Measurements from ENCODE around the gene TENT4B. TPM values are rescaled to one million over a fixed set of nuclear protein-coding genes. Genes with fewer than 3 reads are reported as not detected.

The TENT4B gene
- total RNA-seq, 3 donors from 2014 or later = 10.6 to 20.0 (median 11.5) TPM

DNA sequence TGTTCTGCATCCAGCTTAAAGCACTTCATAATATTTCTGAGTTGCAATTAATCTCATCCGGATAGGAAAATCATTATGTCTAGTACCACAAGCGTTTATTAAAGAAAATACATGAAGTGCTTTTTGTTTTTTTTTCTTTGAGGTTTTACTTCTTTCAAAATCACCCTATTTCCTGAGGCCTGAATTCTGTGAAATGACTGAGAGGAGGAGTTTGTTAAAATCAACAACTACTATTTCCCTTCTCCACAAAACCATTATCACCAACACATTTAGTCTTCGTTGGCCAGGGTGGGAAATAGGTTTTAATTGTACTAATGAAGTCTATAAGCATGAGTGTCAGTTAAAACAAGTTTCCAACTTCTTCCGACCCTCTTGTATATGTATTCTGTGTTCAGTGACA, 62.6 kb downstream of the TENT4B start:
- Histone ChIP-seq H3K36me3 (ENCODE audit: low read depth) (no peaks in the 10 kb centered on the region), H3K4me3 (no peak overlapping the region), H3K9me3 (no peaks in the 10 kb centered on the region), H3K4me1 (ENCODE audit: low read depth) (peaks cover 1% of the 10 kb centered on the region)
- ATAC-seq (no peak), DNase-seq (no peak)
- TF ChIP-seq, protein P1, sequence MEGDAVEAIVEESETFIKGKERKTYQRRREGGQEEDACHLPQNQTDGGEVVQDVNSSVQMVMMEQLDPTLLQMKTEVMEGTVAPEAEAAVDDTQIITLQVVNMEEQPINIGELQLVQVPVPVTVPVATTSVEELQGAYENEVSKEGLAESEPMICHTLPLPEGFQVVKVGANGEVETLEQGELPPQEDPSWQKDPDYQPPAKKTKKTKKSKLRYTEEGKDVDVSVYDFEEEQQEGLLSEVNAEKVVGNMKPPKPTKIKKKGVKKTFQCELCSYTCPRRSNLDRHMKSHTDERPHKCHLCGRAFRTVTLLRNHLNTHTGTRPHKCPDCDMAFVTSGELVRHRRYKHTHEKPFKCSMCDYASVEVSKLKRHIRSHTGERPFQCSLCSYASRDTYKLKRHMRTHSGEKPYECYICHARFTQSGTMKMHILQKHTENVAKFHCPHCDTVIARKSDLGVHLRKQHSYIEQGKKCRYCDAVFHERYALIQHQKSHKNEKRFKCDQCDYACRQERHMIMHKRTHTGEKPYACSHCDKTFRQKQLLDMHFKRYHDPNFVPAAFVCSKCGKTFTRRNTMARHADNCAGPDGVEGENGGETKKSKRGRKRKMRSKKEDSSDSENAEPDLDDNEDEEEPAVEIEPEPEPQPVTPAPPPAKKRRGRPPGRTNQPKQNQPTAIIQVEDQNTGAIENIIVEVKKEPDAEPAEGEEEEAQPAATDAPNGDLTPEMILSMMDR (IDR thresholded peaks at IDR 0.05) = no peak
- intact Hi-C loops (cut with DNase I, micrococcal nuclease) = no loop called here

DNA sequence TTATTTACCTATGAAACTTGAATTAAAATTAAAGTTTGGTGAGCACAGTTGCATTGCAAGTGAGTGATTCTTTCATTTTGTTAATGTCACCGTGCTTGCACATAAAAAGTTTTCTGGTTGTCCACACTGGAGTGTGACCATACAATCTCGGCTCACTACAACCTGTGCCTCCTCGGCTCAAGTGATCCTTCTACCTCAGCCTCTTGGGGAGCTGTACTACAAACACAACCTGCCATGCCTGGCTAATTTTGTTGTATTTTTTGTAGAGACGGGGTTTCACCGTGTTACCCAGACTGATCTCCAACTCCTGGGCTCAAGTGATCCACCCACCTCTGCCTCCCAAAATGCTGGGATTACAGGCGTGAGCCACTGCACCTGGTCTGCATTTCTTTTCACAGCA, 63.1 kb downstream of the TENT4B start:
- TF ChIP-seq, protein P1 (IDR thresholded peaks at IDR 0.05) = no peak
- DNase-seq (no peak), ATAC-seq (no peak)
- Histone ChIP-seq H3K36me3 (ENCODE audit: low read depth) (no peaks in the 10 kb centered on the region), H3K9me3 (no peaks in the 10 kb centered on the region), H3K4me3 (no peak overlapping the region), H3K4me1 (ENCODE audit: low read depth) (no peaks in the 10 kb centered on the region)
- intact Hi-C loops (cut with DNase I, micrococcal nuclease) = no loop called here

DNA sequence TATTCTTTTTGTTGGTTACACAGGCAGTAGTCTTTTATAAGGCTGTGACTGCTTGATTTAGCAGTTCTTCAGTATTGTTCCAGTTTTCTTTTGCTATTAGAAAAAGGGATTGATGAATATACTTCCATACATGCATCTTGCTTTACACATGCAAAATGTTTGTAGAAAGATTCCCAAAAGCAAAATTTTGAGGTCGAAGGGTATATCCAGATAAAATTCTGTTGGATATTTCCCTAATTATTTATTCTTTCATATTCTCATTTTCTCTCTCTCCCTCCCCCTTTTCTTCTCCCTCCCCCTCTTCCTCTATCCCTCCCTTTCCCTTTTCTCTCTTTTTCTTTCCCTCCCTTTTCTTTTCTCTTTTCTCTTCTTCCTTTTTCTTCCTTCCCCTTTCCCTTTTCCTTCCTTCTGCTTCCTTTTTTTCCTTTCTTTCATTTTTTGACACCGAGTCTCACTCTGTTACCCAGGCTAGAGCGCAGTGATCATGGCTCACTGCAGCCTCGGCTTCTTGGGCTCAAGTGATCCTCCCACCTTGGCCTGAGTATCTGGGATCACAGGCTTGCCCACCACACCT, 66.4 kb downstream of the TENT4B start:
- no peaks in the 10 kb centered on the region for H3K36me3 ChIP-seq (ENCODE audit: low read depth)
- intact Hi-C loops (cut with DNase I, micrococcal nuclease) = no loop called here

DNA sequence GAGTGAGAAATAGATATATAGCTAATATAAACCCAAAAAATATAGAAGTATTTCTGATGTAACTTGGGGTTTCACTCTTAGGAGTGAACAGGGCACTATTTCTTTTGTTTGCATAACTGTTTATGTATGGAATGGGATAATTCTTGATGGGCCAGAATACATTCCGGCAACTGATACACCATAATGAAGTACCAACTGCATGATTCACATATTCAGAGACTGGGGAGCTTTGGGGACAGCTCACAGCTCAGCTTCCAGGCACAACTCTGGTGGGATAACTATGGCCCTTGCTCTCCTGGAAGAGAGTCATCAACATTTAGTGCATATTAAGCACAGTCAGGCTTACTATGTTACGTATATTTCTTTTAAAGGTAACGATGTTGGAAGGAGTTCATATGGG, 71.2 kb downstream of the TENT4B start:
- H3K4me1 ChIP-seq (ENCODE audit: low read depth) = no peaks in the 10 kb centered on the region
- intact Hi-C loops (cut with DNase I, micrococcal nuclease) = no loop called here
- H3K9me3 ChIP-seq = no peaks in the 10 kb centered on the region
- TF ChIP-seq, protein P1 (IDR thresholded peaks at IDR 0.05) = no peak
- H3K36me3 ChIP-seq (ENCODE audit: low read depth) = peaks cover 5% of the 10 kb centered on the region
- no peak overlapping the region for H3K4me3 ChIP-seq
- no peak for ATAC-seq
- DNase-seq = no peak

More for the DNA sequence above, 66.4 kb downstream of the TENT4B start:
- Histone ChIP-seq H3K4me3 (no peak overlapping the region), H3K9me3 (no peaks in the 10 kb centered on the region), H3K4me1 (ENCODE audit: low read depth) (no peaks in the 10 kb centered on the region)
- DNase-seq (no peak), ATAC-seq (no peak)
- TF ChIP-seq, protein P1 (IDR thresholded peaks at IDR 0.05) = no peak

DNA sequence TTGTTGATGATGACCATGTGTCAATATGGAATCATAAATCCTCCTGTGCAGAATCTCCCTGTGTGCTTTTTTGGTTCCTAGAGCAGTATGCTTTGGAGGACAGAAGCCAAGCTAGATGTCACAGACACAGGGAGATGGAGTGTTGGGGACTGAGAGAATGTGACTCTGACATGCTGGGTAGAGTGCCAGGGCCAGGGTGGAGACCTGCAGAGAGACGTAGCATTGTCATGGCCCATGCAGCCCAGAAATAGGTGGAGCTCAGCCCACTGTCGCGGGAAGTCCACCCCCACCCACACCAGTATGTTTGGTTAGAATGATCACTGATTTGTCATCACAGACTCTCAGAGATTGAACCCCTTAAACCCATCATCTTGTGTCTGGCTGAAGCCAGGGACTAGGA, 74.0 kb downstream of the TENT4B start:
- Histone ChIP-seq H3K4me3 (no peak overlapping the region), H3K36me3 (ENCODE audit: low read depth) (peaks cover 5% of the 10 kb centered on the region), H3K9me3 (no peaks in the 10 kb centered on the region), H3K4me1 (ENCODE audit: low read depth) (no peaks in the 10 kb centered on the region)
- DNase-seq (no peak), ATAC-seq (no peak)
- intact Hi-C loops (cut with DNase I, micrococcal nuclease) = no loop called here
- TF ChIP-seq, protein P1 (IDR thresholded peaks at IDR 0.05) = no peak

DNA sequence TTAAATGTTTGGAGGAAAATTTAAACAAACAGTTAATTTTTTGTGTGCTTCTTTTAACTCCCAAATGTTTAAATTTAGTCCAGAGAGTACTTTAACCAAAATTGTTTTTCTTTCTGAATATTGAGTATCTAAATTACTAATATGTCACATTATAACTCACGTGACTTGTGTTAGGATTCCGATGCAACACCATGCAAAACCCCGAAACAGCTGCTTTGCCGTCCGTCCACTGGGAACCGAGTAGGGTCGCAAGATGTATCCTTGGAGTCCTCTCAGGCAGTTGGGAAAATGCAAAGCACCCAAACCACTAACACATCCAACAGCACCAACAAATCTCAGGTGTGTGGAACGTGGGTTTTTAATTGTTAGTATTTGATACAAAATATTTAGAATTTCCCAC, 74.6 kb downstream of the TENT4B start:
- Histone ChIP-seq H3K36me3 (ENCODE audit: low read depth) (peaks cover 5% of the 10 kb centered on the region), H3K4me1 (ENCODE audit: low read depth) (no peaks in the 10 kb centered on the region), H3K9me3 (no peaks in the 10 kb centered on the region), H3K4me3 (no peak overlapping the region)
- TF ChIP-seq, protein P1 (IDR thresholded peaks at IDR 0.05) = no peak
- intact Hi-C loops (cut with DNase I, micrococcal nuclease) = no loop called here
- ATAC-seq (no peak), DNase-seq (no peak)

Measured in mucosa of descending colon (tissue), 3 donors.